ENCODE data around the gene MCTP1. TPM values are rescaled to one million over a fixed set of nuclear protein-coding genes. Genes with fewer than 3 reads are reported as not detected.

MCTP1 gene
- polyA plus RNA-seq, 1 donor: 4.8 TPM

GRCh38 chr5:94742852-94743251 is 542.0 kb downstream of the MCTP1 start:
- WGBS (ENCODE audit: insufficient coverage, low lambda C conversion rate): 76% methylated on average over 2 of the region's 4 CpGs
- no peak for DNase-seq
- H3K27me3 ChIP-seq (ENCODE audit: control insufficient read depth, insufficient read depth, low read length): no peaks in the 10 kb centered on the region
- H3K36me3 ChIP-seq (ENCODE audit: control insufficient read depth, insufficient read depth, low read length): no peaks in the 10 kb centered on the region
- H3K4me1 ChIP-seq (ENCODE audit: control insufficient read depth, insufficient read depth, low read length): no peaks in the 10 kb centered on the region
- H3K9me3 ChIP-seq (ENCODE audit: control insufficient read depth, low read depth, low read length): no peaks in the 10 kb centered on the region
- H3K4me3 ChIP-seq (ENCODE audit: low read length): no peak overlapping the region
- no peak overlapping the region for H3K27ac ChIP-seq (ENCODE audit: low read length)

- no peaks in the 10 kb centered on the region for H3K36me3 ChIP-seq (ENCODE audit: control insufficient read depth, insufficient read depth, low read length)
- no CpG with 5 or more reads among the region's 2 CpGs for WGBS (ENCODE audit: insufficient coverage, low lambda C conversion rate)
- no peak overlapping the region for H3K27ac ChIP-seq (ENCODE audit: low read length)
These were observed 544.6 kb downstream of the MCTP1 start for GRCh38 chr5:94740286-94740685.

GRCh38 chr5:94736498-94736897 is 548.4 kb downstream of the MCTP1 start:
- no CpG with 5 or more reads among the region's 1 CpG for WGBS (ENCODE audit: insufficient coverage, low lambda C conversion rate)
- Histone ChIP-seq H3K9me3 (ENCODE audit: control insufficient read depth, low read depth, low read length) (no peaks in the 10 kb centered on the region), H3K4me3 (ENCODE audit: low read length) (no peak overlapping the region), H3K4me1 (ENCODE audit: control insufficient read depth, insufficient read depth, low read length) (no peaks in the 10 kb centered on the region), H3K27ac (ENCODE audit: low read length) (no peak overlapping the region), H3K27me3 (ENCODE audit: control insufficient read depth, insufficient read depth, low read length) (no peaks in the 10 kb centered on the region), H3K36me3 (ENCODE audit: control insufficient read depth, insufficient read depth, low read length) (no peaks in the 10 kb centered on the region)
- no peak for DNase-seq

More at GRCh38 chr5:94740286-94740685, 544.6 kb downstream of the MCTP1 start:
- no peaks in the 10 kb centered on the region for H3K9me3 ChIP-seq (ENCODE audit: control insufficient read depth, low read depth, low read length)
- no peak for DNase-seq
- H3K4me1 ChIP-seq (ENCODE audit: control insufficient read depth, insufficient read depth, low read length): no peaks in the 10 kb centered on the region
- H3K27me3 ChIP-seq (ENCODE audit: control insufficient read depth, insufficient read depth, low read length): no peaks in the 10 kb centered on the region
- H3K4me3 ChIP-seq (ENCODE audit: low read length): no peak overlapping the region

- no peak for DNase-seq
- no peaks in the 10 kb centered on the region for H3K36me3 ChIP-seq (ENCODE audit: control insufficient read depth, insufficient read depth, low read length)
- no CpG with 5 or more reads among the region's 1 CpG for WGBS (ENCODE audit: insufficient coverage, low lambda C conversion rate)
- no peaks in the 10 kb centered on the region for H3K4me1 ChIP-seq (ENCODE audit: control insufficient read depth, insufficient read depth, low read length)
- H3K27me3 ChIP-seq (ENCODE audit: control insufficient read depth, insufficient read depth, low read length): no peaks in the 10 kb centered on the region
- no peak overlapping the region for H3K4me3 ChIP-seq (ENCODE audit: low read length)
- no peaks in the 10 kb centered on the region for H3K9me3 ChIP-seq (ENCODE audit: control insufficient read depth, low read depth, low read length)
- no peak overlapping the region for H3K27ac ChIP-seq (ENCODE audit: low read length)
These were observed 553.4 kb downstream of the MCTP1 start for GRCh38 chr5:94731471-94731870.

DNA sequence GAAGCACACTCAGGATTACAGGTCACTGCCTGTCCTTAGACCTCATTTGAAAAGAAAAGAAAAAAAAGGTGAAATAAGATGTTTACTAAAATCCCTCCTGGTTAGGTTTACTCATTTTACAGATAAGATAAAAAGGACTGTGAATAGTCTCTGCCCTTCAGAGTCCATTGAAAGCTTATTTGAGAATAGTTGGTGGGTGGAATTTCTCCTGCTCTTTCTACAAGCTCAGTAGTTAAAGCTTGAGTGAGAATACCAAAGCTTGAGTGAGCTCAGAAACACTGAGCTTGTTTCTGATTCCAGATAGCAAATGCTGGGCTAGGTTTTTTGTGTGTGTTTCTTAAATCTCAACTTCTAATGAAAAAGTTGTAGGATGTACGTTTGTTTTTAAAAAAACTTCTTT is 559.8 kb downstream of the MCTP1 start:
- H3K27ac ChIP-seq (ENCODE audit: low read length): no peak overlapping the region

GRCh38 chr5:94715768-94716167 is 569.1 kb downstream of the MCTP1 start:
- H3K4me1 ChIP-seq (ENCODE audit: control insufficient read depth, insufficient read depth, low read length): no peaks in the 10 kb centered on the region
- no peaks in the 10 kb centered on the region for H3K27me3 ChIP-seq (ENCODE audit: control insufficient read depth, insufficient read depth, low read length)
- no peak overlapping the region for H3K27ac ChIP-seq (ENCODE audit: low read length)
- WGBS (ENCODE audit: insufficient coverage, low lambda C conversion rate): no CpG with 5 or more reads among the region's 3 CpGs
- no peaks in the 10 kb centered on the region for H3K9me3 ChIP-seq (ENCODE audit: control insufficient read depth, low read depth, low read length)
- no peak for DNase-seq
- H3K4me3 ChIP-seq (ENCODE audit: low read length): no peak overlapping the region
- no peaks in the 10 kb centered on the region for H3K36me3 ChIP-seq (ENCODE audit: control insufficient read depth, insufficient read depth, low read length)

More for the DNA sequence above, 559.8 kb downstream of the MCTP1 start:
- Histone ChIP-seq H3K36me3 (ENCODE audit: control insufficient read depth, insufficient read depth, low read length) (no peaks in the 10 kb centered on the region), H3K9me3 (ENCODE audit: control insufficient read depth, low read depth, low read length) (no peaks in the 10 kb centered on the region), H3K27me3 (ENCODE audit: control insufficient read depth, insufficient read depth, low read length) (no peaks in the 10 kb centered on the region), H3K4me3 (ENCODE audit: low read length) (no peak overlapping the region), H3K4me1 (ENCODE audit: control insufficient read depth, insufficient read depth, low read length) (no peaks in the 10 kb centered on the region)
- WGBS (ENCODE audit: insufficient coverage, low lambda C conversion rate): 0% methylated on average over 1 of the region's 1 CpG
- peak in 1 of 2 donors; percentile 36 for DNase-seq

DNA sequence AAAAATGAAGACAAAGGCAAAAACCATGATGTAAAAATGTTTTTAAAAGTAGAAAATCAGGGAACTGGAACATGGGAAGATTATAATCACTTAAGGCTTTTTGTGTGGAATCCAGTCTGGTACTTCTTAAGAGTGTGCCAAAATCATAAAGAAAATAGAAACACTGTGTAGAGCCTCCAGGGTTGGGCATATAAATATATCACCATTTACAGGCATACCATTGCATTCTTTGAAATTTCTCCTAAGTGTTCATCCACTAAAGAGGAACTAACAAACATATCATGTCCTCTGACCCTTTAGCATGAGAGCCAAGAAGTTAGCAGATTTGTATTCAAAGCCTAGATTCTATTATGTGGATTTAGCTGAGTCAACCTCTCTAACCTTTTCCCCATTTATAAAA is 573.1 kb downstream of the MCTP1 start:
- H3K4me1 ChIP-seq (ENCODE audit: control insufficient read depth, insufficient read depth, low read length): no peaks in the 10 kb centered on the region
- H3K9me3 ChIP-seq (ENCODE audit: control insufficient read depth, low read depth, low read length): no peaks in the 10 kb centered on the region
- no peaks in the 10 kb centered on the region for H3K36me3 ChIP-seq (ENCODE audit: control insufficient read depth, insufficient read depth, low read length)
- DNase-seq: no peak
- no peak overlapping the region for H3K27ac ChIP-seq (ENCODE audit: low read length)
- no peak overlapping the region for H3K4me3 ChIP-seq (ENCODE audit: low read length)
- H3K27me3 ChIP-seq (ENCODE audit: control insufficient read depth, insufficient read depth, low read length): no peaks in the 10 kb centered on the region

DNA sequence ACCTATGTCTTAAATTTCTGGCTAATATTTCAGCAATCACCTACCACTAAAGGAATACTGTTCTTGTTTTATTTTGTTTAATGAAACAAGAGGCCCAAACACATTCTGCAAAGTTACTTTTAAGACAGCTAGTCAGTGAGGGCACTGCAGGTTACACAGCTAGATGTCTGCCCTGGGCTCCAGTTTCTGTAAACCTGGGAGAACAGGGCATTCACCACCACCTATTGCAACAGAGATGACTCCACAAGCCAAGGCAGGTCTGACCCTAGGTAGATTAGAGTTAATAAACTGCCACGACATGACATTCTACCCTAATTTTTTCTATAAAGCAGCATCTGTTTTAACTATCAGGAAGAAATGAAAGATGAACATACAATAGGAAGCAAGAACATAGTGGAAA is 575.6 kb downstream of the MCTP1 start:
- no peaks in the 10 kb centered on the region for H3K36me3 ChIP-seq (ENCODE audit: control insufficient read depth, insufficient read depth, low read length)
- no peak for DNase-seq
- no peaks in the 10 kb centered on the region for H3K4me1 ChIP-seq (ENCODE audit: control insufficient read depth, insufficient read depth, low read length)
- H3K9me3 ChIP-seq (ENCODE audit: control insufficient read depth, low read depth, low read length): no peaks in the 10 kb centered on the region
- no CpG with 5 or more reads among the region's 1 CpG for WGBS (ENCODE audit: insufficient coverage, low lambda C conversion rate)
- no peak overlapping the region for H3K27ac ChIP-seq (ENCODE audit: low read length)
- H3K27me3 ChIP-seq (ENCODE audit: control insufficient read depth, insufficient read depth, low read length): no peaks in the 10 kb centered on the region
- H3K4me3 ChIP-seq (ENCODE audit: low read length): no peak overlapping the region

DNA sequence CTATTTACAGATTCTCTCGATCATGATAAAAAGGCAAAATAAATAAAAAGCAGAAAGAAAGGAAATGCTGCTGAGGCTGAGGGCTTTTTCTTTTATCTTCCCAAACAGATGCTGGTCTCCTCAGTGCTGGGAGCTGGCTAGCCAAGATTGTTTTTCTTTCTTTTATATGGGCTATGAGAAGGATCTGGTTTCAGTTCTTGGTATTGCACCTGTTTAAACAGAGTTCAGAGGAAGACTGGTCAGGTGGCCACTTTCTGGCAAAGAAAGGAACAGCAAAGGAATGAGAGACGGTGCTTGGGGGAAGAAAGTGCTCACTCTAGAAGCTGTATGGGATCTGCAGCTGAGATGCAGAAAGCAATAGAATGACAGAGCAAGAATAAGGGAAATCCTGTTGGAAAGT is 577.5 kb downstream of the MCTP1 start:
- H3K27ac ChIP-seq (ENCODE audit: low read length): no peak overlapping the region
- no CpG with 5 or more reads among the region's 2 CpGs for WGBS (ENCODE audit: insufficient coverage, low lambda C conversion rate)
- no peak overlapping the region for H3K4me3 ChIP-seq (ENCODE audit: low read length)
- DNase-seq: no peak
- no peaks in the 10 kb centered on the region for H3K4me1 ChIP-seq (ENCODE audit: control insufficient read depth, insufficient read depth, low read length)
- H3K36me3 ChIP-seq (ENCODE audit: control insufficient read depth, insufficient read depth, low read length): no peaks in the 10 kb centered on the region
- H3K9me3 ChIP-seq (ENCODE audit: control insufficient read depth, low read depth, low read length): no peaks in the 10 kb centered on the region
- H3K27me3 ChIP-seq (ENCODE audit: control insufficient read depth, insufficient read depth, low read length): no peaks in the 10 kb centered on the region

DNA sequence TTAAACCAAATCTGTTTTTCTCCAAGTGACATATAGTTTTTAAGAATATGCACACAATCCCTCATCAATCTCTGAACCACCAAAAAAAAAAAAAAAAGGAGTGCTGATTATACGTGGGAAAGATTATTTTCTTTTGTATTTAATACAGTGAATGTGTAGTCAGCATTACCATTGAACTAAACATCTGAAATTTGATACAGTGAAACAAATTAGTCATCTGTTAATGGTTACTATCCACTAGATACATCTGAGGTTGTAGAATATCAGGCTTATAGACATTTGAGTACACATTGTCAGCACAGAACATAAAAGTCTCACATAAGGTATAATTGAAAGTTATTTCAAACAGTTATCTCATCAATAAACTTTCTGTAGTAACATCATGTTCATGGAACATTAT is 579.5 kb downstream of the MCTP1 start:
- H3K4me1 ChIP-seq (ENCODE audit: control insufficient read depth, insufficient read depth, low read length): no peaks in the 10 kb centered on the region
- no peaks in the 10 kb centered on the region for H3K9me3 ChIP-seq (ENCODE audit: control insufficient read depth, low read depth, low read length)
- no CpG with 5 or more reads among the region's 1 CpG for WGBS (ENCODE audit: insufficient coverage, low lambda C conversion rate)
- H3K36me3 ChIP-seq (ENCODE audit: control insufficient read depth, insufficient read depth, low read length): no peaks in the 10 kb centered on the region
- DNase-seq: no peak
- H3K27me3 ChIP-seq (ENCODE audit: control insufficient read depth, insufficient read depth, low read length): no peaks in the 10 kb centered on the region
- H3K4me3 ChIP-seq (ENCODE audit: low read length): no peak overlapping the region
- H3K27ac ChIP-seq (ENCODE audit: low read length): no peak overlapping the region

DNA sequence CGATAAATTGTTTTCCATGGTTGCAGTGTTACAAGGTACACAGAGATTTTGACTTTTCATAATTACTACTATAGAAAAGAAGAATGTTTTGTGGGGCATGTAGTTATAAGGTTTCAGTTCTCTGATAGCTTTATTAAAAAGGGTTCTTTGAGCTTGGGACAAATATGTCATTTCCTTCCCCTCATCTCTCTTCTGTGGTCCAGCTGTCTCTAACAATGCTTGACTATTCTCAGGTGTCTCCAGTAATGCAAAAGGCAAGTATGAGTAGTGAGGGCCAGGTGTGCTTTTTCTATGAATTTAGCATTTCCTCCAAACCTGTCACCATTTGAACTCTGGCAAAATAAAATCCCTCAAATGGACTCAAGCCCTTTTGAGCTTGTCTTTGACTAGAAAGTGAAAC is 582.2 kb downstream of the MCTP1 start:
- Histone ChIP-seq H3K9me3 (ENCODE audit: control insufficient read depth, low read depth, low read length) (no peaks in the 10 kb centered on the region), H3K4me3 (ENCODE audit: low read length) (no peak overlapping the region), H3K4me1 (ENCODE audit: control insufficient read depth, insufficient read depth, low read length) (no peaks in the 10 kb centered on the region), H3K27ac (ENCODE audit: low read length) (no peak overlapping the region), H3K36me3 (ENCODE audit: control insufficient read depth, insufficient read depth, low read length) (no peaks in the 10 kb centered on the region), H3K27me3 (ENCODE audit: control insufficient read depth, insufficient read depth, low read length) (no peaks in the 10 kb centered on the region)
- no CpG with 5 or more reads among the region's 1 CpG for WGBS (ENCODE audit: insufficient coverage, low lambda C conversion rate)
- DNase-seq: no peak

Measured in large intestine (tissue), 3 donors.